AG04449 (cell line): ENCODE results near the gene CBFA2T3.
"Not testable (repeated sequence)": the region's sequence is repeated elsewhere in the genome, so short reads cannot be mapped to it uniquely, and the experiment has no call there.

Experiments
- CTCF ChIA-PET: fragments of 350-600 bp; formaldehyde crosslinking; extraction: SDS; loops from one replicate; lab custom pipeline; 2021; ENCODE audit warnings: antibody characterized with exemption; lab: Yijun Ruan, JAX
- POLR2A ChIA-PET: fragments of 400-600, 350-600 bp; formaldehyde crosslinking; extraction: SDS; loops from one replicate; lab custom pipeline; 2020; ENCODE audit warnings: antibody characterized with exemption, inconsistent platforms; lab: Yijun Ruan, JAX
- DNase-seq: peaks from one replicate; pipeline ENCODE4 v3.0.0-alpha.2; 2010; ENCODE audit warnings: low read depth, low spot score
- H3K4me3 ChIP-seq: 2 replicates; pipeline ENCODE4 v1.5.1; 2011; ENCODE audit warnings: low read depth, mild to moderate bottlenecking, control low read depth, low read length
- CTCF ChIP-seq: IDR thresholded peaks from one replicate; pipeline ENCODE4 v1.5.1; 2011; ENCODE audit warnings: mild to moderate bottlenecking, moderate library complexity, low read length, control low read depth, inconsistent platforms; ENCODE audit not compliant: insufficient read depth; ENCODE audit errors: missing control alignments

Gene CBFA2T3

GRCh38 chr16:88895335-88895734, 81.7 kb downstream of the CBFA2T3 start:
- CTCF ChIA-PET = no interaction called here
- no peak overlapping the region for H3K4me3 ChIP-seq
- POLR2A ChIA-PET = no interaction called here
- TF ChIP-seq CTCF = no peak
- DNase-seq = no peak

GRCh38 chr16:88894681-88895300, 82.2 kb downstream of the CBFA2T3 start:
- TF ChIP-seq CTCF = no peak
- H3K4me3 ChIP-seq = no peak overlapping the region
- ChIA-PET CTCF (no interaction called here), POLR2A (no interaction called here)
- DNase-seq = no peak

GRCh38 chr16:88894266-88894665, 82.7 kb downstream of the CBFA2T3 start:
- CTCF ChIA-PET, DNase-seq, H3K4me3 ChIP-seq, POLR2A ChIA-PET: not testable (repeated sequence)

GRCh38 chr16:88893127-88893968, 83.7 kb downstream of the CBFA2T3 start:
- POLR2A ChIA-PET = no interaction called here
- CTCF ChIA-PET = no interaction called here
- no peak for TF ChIP-seq CTCF

GRCh38 chr16:88892065-88892464, 84.9 kb downstream of the CBFA2T3 start:
- no peak for TF ChIP-seq CTCF
- DNase-seq = no peak
- CTCF ChIA-PET = no interaction called here
- POLR2A ChIA-PET = no interaction called here
- H3K4me3 ChIP-seq = no peak overlapping the region

More at GRCh38 chr16:88893127-88893968, 83.7 kb downstream of the CBFA2T3 start:
- no peak for DNase-seq
- H3K4me3 ChIP-seq = no peak overlapping the region

GRCh38 chr16:88891083-88891482, 85.9 kb downstream of the CBFA2T3 start:
- POLR2A ChIA-PET = no interaction called here
- H3K4me3 ChIP-seq = no peak overlapping the region
- DNase-seq = no peak
- no peak for TF ChIP-seq CTCF
- CTCF ChIA-PET = interaction anchor here (1.0 kb wide), 1 partner anchor 34 kb away, joined by 3 read pairs; the partner anchor contains the start of genes GALNS and TRAPPC2L

GRCh38 chr16:88889702-88890352, 87.2 kb downstream of the CBFA2T3 start:
- POLR2A ChIA-PET, CTCF ChIA-PET, H3K4me3 ChIP-seq, DNase-seq: not testable (repeated sequence)
